Keratinocyte (primary cell): ENCODE data around the gene LRP1B. TPM values are rescaled to one million over a fixed set of nuclear protein-coding genes. Genes with fewer than 3 reads are reported as not detected.

Source experiments
- DNase-seq: peaks from one replicate; pipeline ENCODE4 v3.0.0-alpha.2; 2011; ENCODE audit warnings: low read depth, missing footprints, low spot score
- FAIRE-seq: peaks from 2 replicates; lab custom pipeline; 2011; peaks lifted over from hg19 to GRCh38; lab: Jason Lieb, UNC
- H2AFZ ChIP-seq: 2 replicates; pipeline ENCODE4 v1.6.0; 2012; ENCODE audit warnings: low read length, control low read depth, inconsistent platforms; ENCODE audit not compliant: control insufficient read depth
- H3K27ac ChIP-seq: 2 replicates; pipeline ENCODE4 v1.5.1; 2011; ENCODE audit warnings: low read length; ENCODE audit not compliant: control insufficient read depth, insufficient read depth
- H3K27me3 ChIP-seq: 3 replicates; pipeline ENCODE4 v1.6.0; 2011; ENCODE audit warnings: low read length; ENCODE audit not compliant: control insufficient read depth, insufficient read depth; ENCODE audit errors: extremely low read depth
- H3K36me3 ChIP-seq, 2 experiments: 2 replicates in 1 of 2; 3 replicates in 1 of 2; pipeline ENCODE4 v1.5.1; 2011; ENCODE audit warnings: low read length in 2 of 2, mild to moderate bottlenecking in 1 of 2; ENCODE audit not compliant: control insufficient read depth in 2 of 2, insufficient read depth in 2 of 2; ENCODE audit errors: extremely low read depth in 1 of 2
- H3K4me1 ChIP-seq: 3 replicates; pipeline ENCODE4 v1.5.1; 2011; ENCODE audit warnings: low read length; ENCODE audit not compliant: control insufficient read depth, insufficient read depth; ENCODE audit errors: extremely low read depth
- H3K4me2 ChIP-seq: 3 replicates; pipeline ENCODE4 v1.6.0; 2011; ENCODE audit warnings: low read depth, low read length; ENCODE audit not compliant: control insufficient read depth, insufficient read depth; ENCODE audit errors: extremely low read depth
- H3K4me3 ChIP-seq, 3 experiments: fragments of 200-600 bp in 1 of 3; sonication (generic) in 1 of 3; 2 replicates in 2 of 3; 3 replicates in 1 of 3; pipeline ENCODE4 v1.5.1; 2011 to 2016; ENCODE audit warnings: low read length in 3 of 3, mild to moderate bottlenecking in 3 of 3, control low read depth in 2 of 3, inconsistent platforms in 1 of 3, low read depth in 1 of 3, mixed read lengths in 1 of 3, mixed run types in 1 of 3, moderate library complexity in 1 of 3; ENCODE audit not compliant: control insufficient read depth in 2 of 3, insufficient read depth in 2 of 3; ENCODE audit errors: extremely low read depth in 1 of 3
- H3K79me2 ChIP-seq: 2 replicates; pipeline ENCODE4 v1.6.0; 2012; ENCODE audit warnings: low read length; ENCODE audit not compliant: control insufficient read depth, insufficient read depth
- H3K9ac ChIP-seq: 3 replicates; pipeline ENCODE4 v1.6.0; 2011; ENCODE audit warnings: low read length; ENCODE audit not compliant: control insufficient read depth, insufficient read depth; ENCODE audit errors: extremely low read depth
- H3K9me1 ChIP-seq: 3 replicates; pipeline ENCODE4 v1.6.0; 2011; ENCODE audit warnings: low read length; ENCODE audit not compliant: control insufficient read depth, insufficient read depth; ENCODE audit errors: extremely low read depth
- H3K9me3 ChIP-seq: 2 replicates; pipeline ENCODE4 v1.5.1; 2012; ENCODE audit warnings: low read depth, low read length; ENCODE audit not compliant: control insufficient read depth
- H4K20me1 ChIP-seq: 3 replicates; pipeline ENCODE4 v1.6.0; 2011; ENCODE audit warnings: low read length; ENCODE audit not compliant: control insufficient read depth, insufficient read depth; ENCODE audit errors: extremely low read depth
- EZH2 ChIP-seq: IDR thresholded peaks from one replicate; pipeline ENCODE4 v1.6.1; 2012; ENCODE audit warnings: inconsistent platforms, mild to moderate bottlenecking, low read length, moderate library complexity
- dilution Hi-C: fragments of 300-500 bp; cut with MboI; formaldehyde crosslinking; loops from one replicate; pipeline ENCODE4 v1.7.0; 2020; ENCODE audit warnings: low sequenced_read_pairs; ENCODE audit not compliant: extremely low pct_ligation_motif_present
- polyA plus RNA-seq, 5 experiments: library from polyadenylated mRNA; depleted of rRNA in 3 of 5; stranded (reverse) in 3 of 5; stranded (forward) in 1 of 5; unstranded in 1 of 5; fragments of >200 nt; gene quantifications; 1 replicate in 1 of 5; 2 replicates in 3 of 5; 3 replicates in 1 of 5; pipeline versions ENCODE4 v1.2.1 to v1.2.3, GENCODE V29; 2011 to 2012; ENCODE audit warnings: missing spikeins in 2 of 5, low read depth in 1 of 5, low replicate concordance in 1 of 5
- TF ChIP-seq, protein P1 (sequence below), 3 experiments: IDR thresholded peaks in 1 of 3; conservative IDR thresholded peaks in 1 of 3; optimal IDR thresholded peaks in 1 of 3; 2 replicates in 2 of 3; 3 replicates in 1 of 3; pipeline versions ENCODE3 to v1.5.1; 2011; ENCODE audit warnings: low read length in 3 of 3, mild to moderate bottlenecking in 3 of 3, moderate library complexity in 2 of 3, control low read depth in 1 of 3, inconsistent platforms in 1 of 3; ENCODE audit not compliant: insufficient read depth in 2 of 3; ENCODE audit errors: extremely low read depth in 1 of 3

Gene LRP1B
- polyA plus RNA-seq, 1 donor (not counting 4 experiments of a cell fraction or from before 2014, with no cell fraction given), result not detected

DNA sequence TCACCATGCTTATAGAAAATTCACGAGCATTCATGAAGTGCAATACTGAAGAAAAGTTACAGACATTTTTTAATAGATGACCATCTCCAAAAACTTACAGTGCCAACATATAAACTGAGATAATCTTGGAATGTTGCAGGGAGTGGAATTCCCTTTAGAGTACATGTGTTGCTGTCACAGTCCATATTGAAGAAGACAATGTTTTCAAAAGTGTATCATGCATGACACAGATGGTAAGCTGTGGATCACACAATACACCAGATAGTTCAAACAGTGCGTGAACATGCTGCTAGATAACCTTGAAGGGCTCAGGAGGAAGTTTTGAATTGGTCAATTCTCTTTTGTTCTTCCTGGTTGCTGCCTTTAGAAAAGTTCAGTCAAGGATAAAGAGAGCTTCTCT lies 1706.3 kb downstream of the LRP1B start:
- dilution Hi-C loops, result no loop called here
- no peaks in the 10 kb centered on the region for H3K36me3 ChIP-seq
- H3K9ac ChIP-seq, result no peak overlapping the region
- no peaks in the 10 kb centered on the region for H3K27me3 ChIP-seq
- DNase-seq (no peak), FAIRE-seq (no peak)
- no peak for TF ChIP-seq EZH2
- TF ChIP-seq, protein P1, sequence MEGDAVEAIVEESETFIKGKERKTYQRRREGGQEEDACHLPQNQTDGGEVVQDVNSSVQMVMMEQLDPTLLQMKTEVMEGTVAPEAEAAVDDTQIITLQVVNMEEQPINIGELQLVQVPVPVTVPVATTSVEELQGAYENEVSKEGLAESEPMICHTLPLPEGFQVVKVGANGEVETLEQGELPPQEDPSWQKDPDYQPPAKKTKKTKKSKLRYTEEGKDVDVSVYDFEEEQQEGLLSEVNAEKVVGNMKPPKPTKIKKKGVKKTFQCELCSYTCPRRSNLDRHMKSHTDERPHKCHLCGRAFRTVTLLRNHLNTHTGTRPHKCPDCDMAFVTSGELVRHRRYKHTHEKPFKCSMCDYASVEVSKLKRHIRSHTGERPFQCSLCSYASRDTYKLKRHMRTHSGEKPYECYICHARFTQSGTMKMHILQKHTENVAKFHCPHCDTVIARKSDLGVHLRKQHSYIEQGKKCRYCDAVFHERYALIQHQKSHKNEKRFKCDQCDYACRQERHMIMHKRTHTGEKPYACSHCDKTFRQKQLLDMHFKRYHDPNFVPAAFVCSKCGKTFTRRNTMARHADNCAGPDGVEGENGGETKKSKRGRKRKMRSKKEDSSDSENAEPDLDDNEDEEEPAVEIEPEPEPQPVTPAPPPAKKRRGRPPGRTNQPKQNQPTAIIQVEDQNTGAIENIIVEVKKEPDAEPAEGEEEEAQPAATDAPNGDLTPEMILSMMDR (optimal IDR thresholded peaks at IDR 0.05 in 1 of 3, IDR thresholded peaks at IDR 0.05 in 1 of 3, conservative IDR thresholded peaks at IDR 0.05 in 1 of 3; ENCODE audit: extremely low read depth in 1 of 3, insufficient read depth in 2 of 3, low read length in 3 of 3), result no peak
- H4K20me1 ChIP-seq, result no peaks in the 10 kb centered on the region
- no peaks in the 10 kb centered on the region for H3K79me2 ChIP-seq
- H3K27ac ChIP-seq, result no peak overlapping the region
- H3K4me3 ChIP-seq, result no peak overlapping the region
- H3K9me3 ChIP-seq, result no peaks in the 10 kb centered on the region
- no peaks in the 10 kb centered on the region for H3K4me1 ChIP-seq
- H3K4me2 ChIP-seq, result no peak overlapping the region
- H2AFZ ChIP-seq, result no peak overlapping the region
- H3K9me1 ChIP-seq, result no peaks in the 10 kb centered on the region

DNA sequence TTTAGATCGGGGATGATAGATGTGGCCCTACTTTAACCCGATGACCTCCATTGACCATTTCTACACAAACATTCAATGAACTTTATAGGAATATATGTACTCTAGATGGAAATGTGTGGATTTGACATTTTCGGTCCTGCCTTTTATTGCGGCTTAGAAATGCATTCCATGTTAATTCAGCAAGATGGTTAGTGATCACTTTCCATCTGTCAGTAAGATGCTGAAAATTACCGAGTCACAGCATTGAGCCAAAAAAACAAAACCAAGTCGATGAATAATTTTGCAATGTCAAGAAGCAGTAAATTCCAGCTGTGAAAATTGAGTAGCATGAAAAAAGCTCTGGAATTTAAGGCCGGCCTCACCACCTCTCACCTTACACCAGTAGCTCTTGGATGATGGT lies 1708.1 kb downstream of the LRP1B start:
- no peaks in the 10 kb centered on the region for H4K20me1 ChIP-seq
- DNase-seq (no peak), FAIRE-seq (no peak)
- H3K4me3 ChIP-seq, result no peak overlapping the region
- H3K27me3 ChIP-seq, result no peaks in the 10 kb centered on the region
- no peaks in the 10 kb centered on the region for H3K9me3 ChIP-seq
- no peaks in the 10 kb centered on the region for H3K79me2 ChIP-seq
- H3K27ac ChIP-seq, result no peak overlapping the region
- H3K4me2 ChIP-seq, result no peak overlapping the region
- H2AFZ ChIP-seq, result no peak overlapping the region
- no peak overlapping the region for H3K9ac ChIP-seq
- TF ChIP-seq EZH2, result no peak
- TF ChIP-seq, protein P1 (optimal IDR thresholded peaks at IDR 0.05 in 1 of 3, IDR thresholded peaks at IDR 0.05 in 1 of 3, conservative IDR thresholded peaks at IDR 0.05 in 1 of 3; ENCODE audit: extremely low read depth in 1 of 3, insufficient read depth in 2 of 3, low read length in 3 of 3), result no peak
- dilution Hi-C loops, result no loop called here
- no peaks in the 10 kb centered on the region for H3K36me3 ChIP-seq
- no peaks in the 10 kb centered on the region for H3K4me1 ChIP-seq
- H3K9me1 ChIP-seq, result no peaks in the 10 kb centered on the region
